ENCODE results near the gene CTAG1B.

Gene CTAG1B

DNA sequence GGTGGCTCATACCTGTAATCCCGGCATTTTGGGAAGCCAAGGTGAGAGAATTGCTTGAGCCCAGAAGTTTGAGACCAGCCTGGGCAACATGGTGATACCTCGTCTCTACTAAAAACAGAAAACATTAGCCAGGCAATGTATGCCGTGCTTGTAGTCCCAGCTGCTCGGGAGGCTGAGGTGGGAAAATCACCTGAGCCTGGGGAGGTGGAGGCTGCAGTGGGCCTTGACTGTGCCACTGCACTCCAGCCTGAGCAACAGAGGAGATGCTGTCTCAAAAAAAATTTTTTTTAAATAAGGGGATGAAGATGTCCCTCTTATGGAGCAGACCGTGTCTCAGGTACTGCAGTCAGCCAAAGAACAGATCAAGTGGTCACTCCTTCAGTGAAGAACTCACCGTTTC is 13.5 kb downstream of the CTAG1B start:
- TF ChIP-seq, protein P1, sequence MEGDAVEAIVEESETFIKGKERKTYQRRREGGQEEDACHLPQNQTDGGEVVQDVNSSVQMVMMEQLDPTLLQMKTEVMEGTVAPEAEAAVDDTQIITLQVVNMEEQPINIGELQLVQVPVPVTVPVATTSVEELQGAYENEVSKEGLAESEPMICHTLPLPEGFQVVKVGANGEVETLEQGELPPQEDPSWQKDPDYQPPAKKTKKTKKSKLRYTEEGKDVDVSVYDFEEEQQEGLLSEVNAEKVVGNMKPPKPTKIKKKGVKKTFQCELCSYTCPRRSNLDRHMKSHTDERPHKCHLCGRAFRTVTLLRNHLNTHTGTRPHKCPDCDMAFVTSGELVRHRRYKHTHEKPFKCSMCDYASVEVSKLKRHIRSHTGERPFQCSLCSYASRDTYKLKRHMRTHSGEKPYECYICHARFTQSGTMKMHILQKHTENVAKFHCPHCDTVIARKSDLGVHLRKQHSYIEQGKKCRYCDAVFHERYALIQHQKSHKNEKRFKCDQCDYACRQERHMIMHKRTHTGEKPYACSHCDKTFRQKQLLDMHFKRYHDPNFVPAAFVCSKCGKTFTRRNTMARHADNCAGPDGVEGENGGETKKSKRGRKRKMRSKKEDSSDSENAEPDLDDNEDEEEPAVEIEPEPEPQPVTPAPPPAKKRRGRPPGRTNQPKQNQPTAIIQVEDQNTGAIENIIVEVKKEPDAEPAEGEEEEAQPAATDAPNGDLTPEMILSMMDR (IDR thresholded peaks at IDR 0.05) = no peak

DNA sequence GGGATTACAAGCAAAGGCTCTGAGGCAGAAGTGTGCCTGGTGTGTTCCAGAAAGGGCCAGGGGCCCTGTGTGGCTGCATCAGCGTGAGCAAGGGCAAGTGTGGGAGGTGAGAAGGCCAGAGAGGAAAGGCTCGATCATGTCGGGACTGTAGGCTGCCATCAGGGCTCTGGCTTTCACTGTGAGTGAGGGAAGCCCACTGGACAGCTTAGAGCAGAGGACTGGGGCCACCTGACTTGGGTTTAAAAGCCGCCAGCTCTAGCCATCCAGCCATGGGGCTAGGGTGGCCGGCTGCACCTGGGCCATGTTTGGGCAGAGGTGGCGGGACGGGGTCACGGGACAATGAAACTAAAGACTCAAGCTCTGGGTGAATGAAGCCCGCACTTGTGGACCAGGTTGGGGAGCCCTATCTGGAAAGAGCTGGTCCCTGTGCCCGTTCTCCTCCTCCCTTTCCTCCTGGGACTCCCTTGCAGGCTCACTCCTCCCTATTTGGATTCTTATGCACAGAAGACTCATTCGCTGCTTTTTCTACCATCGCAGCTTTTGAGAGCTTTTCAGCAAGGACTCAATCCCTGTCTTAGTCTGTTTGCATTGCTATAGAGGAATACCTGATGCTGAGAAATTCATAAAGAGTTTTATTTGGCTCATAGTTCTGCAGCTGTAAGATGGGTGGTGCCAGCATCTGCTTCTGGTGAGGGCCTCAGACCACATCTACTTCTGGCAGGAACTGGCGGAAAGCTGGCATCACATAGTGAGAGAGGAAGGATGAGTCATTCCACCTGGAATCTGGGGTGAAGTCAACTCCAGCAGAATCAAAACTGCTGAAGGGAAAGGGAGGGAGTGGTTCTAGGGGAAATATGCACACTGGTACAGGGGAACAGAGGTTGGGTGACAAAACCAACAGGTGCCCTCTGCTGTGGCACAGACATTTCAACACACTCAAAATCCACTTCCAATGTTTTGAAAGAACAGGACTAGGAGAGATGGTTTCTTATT is 15.3 kb downstream of the CTAG1B start:
- TF ChIP-seq, protein P1 (IDR thresholded peaks at IDR 0.05) = no peak
- no peak for TF ChIP-seq ZFX (IDR thresholded peaks at IDR 0.05; ENCODE audit: borderline replicate concordance)

More for the DNA sequence above, 13.5 kb downstream of the CTAG1B start:
- no peak overlapping the region for H3K27ac ChIP-seq

DNA sequence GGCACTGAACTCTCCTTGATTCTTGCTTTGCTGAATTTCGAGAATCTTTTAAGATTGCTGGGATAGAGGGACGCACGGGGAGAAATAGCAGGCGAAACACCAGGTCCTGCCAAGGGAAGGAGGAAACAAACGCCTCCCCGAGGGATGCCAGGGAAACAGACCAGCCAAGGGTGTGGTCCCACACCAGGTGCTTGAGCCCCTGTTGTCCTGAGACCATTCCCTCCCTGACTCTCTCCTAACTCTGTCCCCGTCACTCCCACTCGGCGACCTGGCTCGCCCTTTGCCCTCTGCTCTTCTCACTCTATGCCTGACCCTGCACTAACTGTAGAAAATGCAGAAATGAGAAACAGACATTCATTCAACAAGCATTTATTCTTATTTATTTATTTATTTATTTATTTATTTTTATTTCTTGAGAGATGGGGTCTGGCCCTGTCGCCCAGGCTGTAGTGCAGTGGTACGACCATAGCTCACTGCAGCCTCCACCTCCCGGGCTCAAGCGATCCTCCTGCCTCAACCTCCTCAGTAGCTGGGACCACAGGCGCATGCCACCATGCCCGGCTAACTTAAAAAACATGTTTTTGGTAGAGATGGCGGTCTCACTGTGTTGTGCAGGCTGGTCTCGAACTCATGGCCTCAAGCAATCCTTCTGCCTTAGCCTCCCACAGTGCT is 16.2 kb downstream of the CTAG1B start:
- H3K27ac ChIP-seq = no peak overlapping the region
- TF ChIP-seq, protein P1 (IDR thresholded peaks at IDR 0.05) = no peak
- TF ChIP-seq ZFX (IDR thresholded peaks at IDR 0.05; ENCODE audit: borderline replicate concordance) = no peak

More for the DNA sequence above, 15.3 kb downstream of the CTAG1B start:
- no peak overlapping the region for H3K27ac ChIP-seq

DNA sequence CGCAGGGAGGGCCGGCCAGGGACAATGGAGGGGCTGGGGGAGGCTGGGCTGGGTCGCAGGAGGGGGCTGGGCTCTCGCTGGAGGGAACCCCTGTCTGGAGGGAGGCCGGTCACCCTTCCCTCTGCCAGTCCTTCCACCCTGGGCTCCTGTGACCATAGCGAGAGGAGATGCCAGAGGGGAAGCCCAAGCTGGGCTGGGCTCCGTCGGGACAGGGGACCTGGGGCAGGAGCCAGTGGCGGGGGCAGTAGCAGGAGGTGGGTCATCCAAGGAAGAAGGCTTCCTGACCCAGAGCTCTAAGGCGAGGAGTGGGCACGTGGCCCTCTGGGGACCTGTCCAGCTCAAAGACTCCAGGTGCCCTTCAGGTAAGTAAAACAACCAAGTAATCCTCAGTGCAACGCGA is 16.9 kb downstream of the CTAG1B start:
- no peak for TF ChIP-seq ZFX (IDR thresholded peaks at IDR 0.05; ENCODE audit: borderline replicate concordance)
- TF ChIP-seq, protein P1 (IDR thresholded peaks at IDR 0.05) = no peak

DNA sequence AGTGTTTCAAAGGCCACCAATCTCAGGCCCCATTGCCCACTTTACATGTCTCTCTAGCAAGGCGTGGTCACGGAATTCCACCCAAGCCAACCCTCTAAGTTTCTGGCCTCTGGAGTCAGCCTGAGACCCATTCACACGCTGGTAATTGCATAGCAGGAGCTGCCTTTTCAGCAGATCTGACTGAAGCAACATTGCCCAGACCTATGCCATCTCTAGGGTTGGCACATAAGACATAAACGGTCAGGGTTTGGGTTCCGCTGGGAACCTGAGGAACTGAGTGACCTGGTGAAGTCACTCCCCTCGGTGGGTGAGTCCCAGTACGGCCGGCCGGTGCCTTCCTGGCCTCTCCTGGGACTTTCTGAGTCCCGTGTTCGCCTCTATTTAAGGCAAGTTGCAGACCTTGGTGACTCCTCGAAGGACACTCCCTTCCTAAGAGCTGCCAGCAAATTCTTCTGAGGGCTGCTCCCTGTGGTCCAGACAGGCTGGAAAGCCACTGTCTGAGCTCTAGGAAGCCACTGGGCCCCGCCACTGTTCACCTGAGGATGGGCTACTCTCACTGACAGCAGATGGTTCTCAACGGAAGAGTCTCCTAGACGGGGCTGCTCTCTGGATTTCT is 18.2 kb downstream of the CTAG1B start:
- no peak overlapping the region for H3K27ac ChIP-seq
- TF ChIP-seq ZFX (IDR thresholded peaks at IDR 0.05; ENCODE audit: borderline replicate concordance) = no peak
- TF ChIP-seq, protein P1 (IDR thresholded peaks at IDR 0.05) = no peak

More for the DNA sequence above, 16.9 kb downstream of the CTAG1B start:
- H3K27ac ChIP-seq = no peak overlapping the region

DNA sequence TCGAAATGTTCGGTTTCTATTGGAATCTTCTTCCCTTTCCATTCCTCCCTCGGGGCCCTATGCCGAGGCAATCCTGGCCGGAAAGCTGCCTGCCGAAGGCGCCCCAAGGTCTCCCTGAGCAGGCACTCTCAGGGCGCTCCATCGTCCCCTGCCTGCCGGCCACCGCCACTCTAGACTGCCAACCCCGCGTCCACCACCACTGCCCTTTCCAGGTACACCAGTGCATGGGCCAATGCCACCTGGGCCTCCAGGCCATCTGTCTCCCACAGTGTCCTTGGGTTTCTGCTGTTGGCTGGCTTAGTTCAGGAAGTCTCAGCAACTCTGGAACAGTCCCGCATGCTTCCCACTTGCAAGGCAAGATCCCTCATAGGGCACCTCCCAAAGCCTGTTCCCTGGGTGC is 19.6 kb downstream of the CTAG1B start:
- TF ChIP-seq, protein P1 (IDR thresholded peaks at IDR 0.05) = no peak
- no peak for TF ChIP-seq ZFX (IDR thresholded peaks at IDR 0.05; ENCODE audit: borderline replicate concordance)
- no peak overlapping the region for H3K27ac ChIP-seq

Measured in 22Rv1 (cell line).